Kidney (tissue), 14 donors: Measurements from ENCODE around the gene LYSMD1. TPM values are rescaled to one million over a fixed set of nuclear protein-coding genes. Genes with fewer than 3 reads are reported as not detected.

ENCODE experiments used
- DNase-seq, 5 donors: peaks; one replicate each; pipeline ENCODE4 v3.0.0-alpha.2; 2013 to 2020
- FAIRE-seq: peaks from 2 replicates; lab custom pipeline; 2012; peaks lifted over from hg19 to GRCh38; lab: Jason Lieb, UNC
- H3K27ac ChIP-seq, 2 donors: one replicate each; pipeline ENCODE4 v1.7.0; 2013; ENCODE audit warnings: low read depth in 2 of 2, low read length in 2 of 2, inconsistent platforms in 1 of 2
- H3K27me3 ChIP-seq: one replicate; pipeline ENCODE4 v1.7.1; 2013; ENCODE audit warnings: low read length, inconsistent platforms; ENCODE audit not compliant: control insufficient read depth, insufficient read depth
- H3K36me3 ChIP-seq, 3 donors: one replicate each; pipeline versions ENCODE4 v1.7.0 to v1.7.1; 2013; ENCODE audit warnings: low read length in 3 of 3, control low read depth in 1 of 3, inconsistent platforms in 1 of 3; ENCODE audit not compliant: insufficient read depth in 3 of 3, control insufficient read depth in 2 of 3
- H3K4me1 ChIP-seq, 3 donors: one replicate each; pipeline versions ENCODE4 v1.7.0 to v1.7.1; 2013; ENCODE audit warnings: low read length in 3 of 3, inconsistent platforms in 1 of 3, low read depth in 1 of 3; ENCODE audit not compliant: control insufficient read depth in 2 of 3, insufficient read depth in 2 of 3
- H3K4me3 ChIP-seq, 3 donors: one replicate each; pipeline versions ENCODE4 v1.7.0 to v1.8.1; 2013; ENCODE audit warnings: low read length in 3 of 3, control low read depth in 1 of 3, inconsistent platforms in 1 of 3
- H3K9ac ChIP-seq, 3 donors: one replicate each; pipeline versions ENCODE4 v1.7.0 to v1.7.1; 2013; ENCODE audit warnings: low read length in 3 of 3, control low read depth in 1 of 3, inconsistent platforms in 1 of 3
- H3K9me3 ChIP-seq, 3 donors: one replicate each; pipeline versions ENCODE4 v1.7.0 to v1.7.1; 2013; ENCODE audit warnings: low read length in 3 of 3, control low read depth in 1 of 3, inconsistent platforms in 1 of 3; ENCODE audit not compliant: control insufficient read depth in 2 of 3, insufficient read depth in 1 of 3
- intact Hi-C: fragments of 100-400 bp; cut with DNase I; formaldehyde crosslinking; loops from one replicate; pipeline ENCODE4 v1.11.1; 2022
- polyA plus RNA-seq: library from polyadenylated mRNA; stranded (reverse); fragments of 350-450 nt; fragmentation: Illumina TruSeq; extraction: RNeasy Lipid Tissue Mini Kit (QIAGEN cat#74804); gene quantifications from one replicate; pipeline ENCODE4 v1.2.3, GENCODE V29; 2014; ENCODE audit warnings: low read depth, low replicate concordance; ENCODE audit not compliant: insufficient read depth
- total RNA-seq: library from RNA; stranded (reverse); fragmentation: NEBNext Ultra II Directional; extraction: Animal tissue kit (Norgen Biotek cat#: 25700); gene quantifications from one replicate; pipeline ENCODE4 v1.2.1, GENCODE V29; 2021
- TF ChIP-seq, protein P1 (sequence below): IDR thresholded peaks from 3 replicates; pipeline ENCODE4 v1.5.1; 2012; ENCODE audit warnings: mild to moderate bottlenecking, moderate library complexity, borderline replicate concordance; ENCODE audit not compliant: insufficient read depth; ENCODE audit errors: extremely low read depth
- donor health status: control.
- donor health status: control.
- donor health status: control.
- donor health status: control.
- donor health status: control.
- donor health status: DM: yes; HTN: yes; CAD: no.
- donor health status: Normal renal cell carcinoma (clear cell type).

LYSMD1 gene
- total and polyA plus RNA-seq, 2 donors from 2014 or later = 7.9 to 9.1 TPM

DNA sequence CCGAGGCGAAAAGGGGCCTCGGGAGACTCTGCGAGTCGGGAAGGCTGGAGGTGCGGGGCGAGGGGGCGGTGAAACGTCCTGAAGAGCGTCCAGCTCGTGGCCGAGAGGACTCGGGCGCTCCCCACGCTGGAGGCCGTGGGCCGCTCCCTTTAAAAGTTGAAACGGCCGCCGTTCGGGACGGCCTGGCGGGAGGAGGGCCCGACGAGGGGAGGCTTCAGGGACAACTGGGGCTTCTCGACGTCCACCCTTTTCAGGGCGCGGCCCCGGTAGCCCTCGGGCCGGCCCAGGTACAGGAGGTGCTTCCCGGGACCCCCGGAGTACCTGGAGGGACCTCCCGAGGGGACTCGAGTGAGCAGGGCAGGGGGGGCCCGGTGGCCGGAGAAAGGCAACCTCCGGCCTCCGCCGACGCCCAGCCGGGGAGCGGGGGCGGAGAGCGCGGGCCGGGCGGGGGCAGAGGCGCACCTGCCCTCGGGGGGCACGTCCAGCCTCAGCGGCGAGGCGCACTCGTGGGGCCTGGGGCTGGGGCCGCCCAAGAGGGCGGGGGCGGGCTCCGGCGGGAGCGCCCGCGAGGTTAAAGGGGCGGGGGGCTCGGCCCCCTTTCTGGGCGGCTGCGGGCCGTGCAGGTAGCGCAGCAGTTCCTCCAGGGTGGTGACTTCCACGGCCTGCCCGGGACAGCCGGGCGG, 33.2 kb downstream of the LYSMD1 start:
- H3K27ac ChIP-seq = no peak overlapping the region
- no peaks in the 10 kb centered on the region for H3K9me3 ChIP-seq
- H3K4me1 ChIP-seq = peaks cover 0 to 4% (median 0%) of the 10 kb centered on the region in 3 donors
- intact Hi-C loops = no loop called here
- H3K27me3 ChIP-seq = no peaks in the 10 kb centered on the region
- peak overlapping the region in 1 of 3 donors; percentile 61 for H3K4me3 ChIP-seq
- TF ChIP-seq, protein P1, sequence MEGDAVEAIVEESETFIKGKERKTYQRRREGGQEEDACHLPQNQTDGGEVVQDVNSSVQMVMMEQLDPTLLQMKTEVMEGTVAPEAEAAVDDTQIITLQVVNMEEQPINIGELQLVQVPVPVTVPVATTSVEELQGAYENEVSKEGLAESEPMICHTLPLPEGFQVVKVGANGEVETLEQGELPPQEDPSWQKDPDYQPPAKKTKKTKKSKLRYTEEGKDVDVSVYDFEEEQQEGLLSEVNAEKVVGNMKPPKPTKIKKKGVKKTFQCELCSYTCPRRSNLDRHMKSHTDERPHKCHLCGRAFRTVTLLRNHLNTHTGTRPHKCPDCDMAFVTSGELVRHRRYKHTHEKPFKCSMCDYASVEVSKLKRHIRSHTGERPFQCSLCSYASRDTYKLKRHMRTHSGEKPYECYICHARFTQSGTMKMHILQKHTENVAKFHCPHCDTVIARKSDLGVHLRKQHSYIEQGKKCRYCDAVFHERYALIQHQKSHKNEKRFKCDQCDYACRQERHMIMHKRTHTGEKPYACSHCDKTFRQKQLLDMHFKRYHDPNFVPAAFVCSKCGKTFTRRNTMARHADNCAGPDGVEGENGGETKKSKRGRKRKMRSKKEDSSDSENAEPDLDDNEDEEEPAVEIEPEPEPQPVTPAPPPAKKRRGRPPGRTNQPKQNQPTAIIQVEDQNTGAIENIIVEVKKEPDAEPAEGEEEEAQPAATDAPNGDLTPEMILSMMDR = no peak
- peaks cover 0 to 24% (median 2%) of the 10 kb centered on the region in 3 donors for H3K36me3 ChIP-seq
- FAIRE-seq (no peak), DNase-seq (peak in 1 of 5 donors; percentile 75)
- no peak overlapping the region for H3K9ac ChIP-seq

DNA sequence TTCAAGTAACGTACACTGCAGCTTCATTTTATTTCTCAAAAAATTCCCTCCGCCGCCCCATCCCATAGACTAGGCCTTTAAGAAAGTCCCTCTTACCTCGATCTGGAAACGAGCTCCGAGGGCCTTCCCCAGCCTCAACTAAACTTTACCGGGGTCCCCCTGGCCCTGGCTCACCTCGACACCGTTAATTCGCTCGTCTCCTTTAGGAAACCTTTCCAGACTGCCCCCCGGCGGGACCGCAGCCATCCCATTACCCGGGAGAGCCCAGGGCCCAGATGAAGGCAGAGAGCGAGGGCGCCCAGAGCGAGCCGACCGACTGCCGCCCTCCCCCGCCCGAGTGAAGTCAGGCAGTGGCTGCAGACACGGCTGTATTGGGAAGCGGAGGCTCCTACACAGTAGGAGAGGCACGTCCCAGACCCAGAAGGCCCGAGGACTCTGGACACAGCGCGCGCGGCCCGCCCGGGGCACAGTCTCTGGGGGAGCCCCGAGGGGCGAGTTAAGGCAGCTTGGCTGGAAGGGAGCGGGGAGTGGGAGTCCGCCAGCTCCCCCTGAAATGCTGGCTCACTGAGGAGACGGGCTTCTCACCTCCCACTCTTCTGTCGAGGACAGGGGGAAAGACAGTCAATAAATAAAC, 33.9 kb downstream of the LYSMD1 start:
- H3K9ac ChIP-seq = peak overlapping the region; percentile 30 to 55 (median 41)
- H3K4me3 ChIP-seq = peak overlapping the region; percentile 52 to 61 (median 56)
- no peaks in the 10 kb centered on the region for H3K27me3 ChIP-seq
- intact Hi-C loops = no loop called here
- H3K9me3 ChIP-seq = no peaks in the 10 kb centered on the region
- DNase-seq = peak; percentile 66 to 84 (median 78)
- TF ChIP-seq, protein P1 = no peak
- H3K27ac ChIP-seq = no peak overlapping the region
- FAIRE-seq = no peak
- H3K36me3 ChIP-seq = peaks cover 0 to 22% (median 2%) of the 10 kb centered on the region in 3 donors
- H3K4me1 ChIP-seq = peaks cover 0 to 4% (median 0%) of the 10 kb centered on the region in 3 donors

DNA sequence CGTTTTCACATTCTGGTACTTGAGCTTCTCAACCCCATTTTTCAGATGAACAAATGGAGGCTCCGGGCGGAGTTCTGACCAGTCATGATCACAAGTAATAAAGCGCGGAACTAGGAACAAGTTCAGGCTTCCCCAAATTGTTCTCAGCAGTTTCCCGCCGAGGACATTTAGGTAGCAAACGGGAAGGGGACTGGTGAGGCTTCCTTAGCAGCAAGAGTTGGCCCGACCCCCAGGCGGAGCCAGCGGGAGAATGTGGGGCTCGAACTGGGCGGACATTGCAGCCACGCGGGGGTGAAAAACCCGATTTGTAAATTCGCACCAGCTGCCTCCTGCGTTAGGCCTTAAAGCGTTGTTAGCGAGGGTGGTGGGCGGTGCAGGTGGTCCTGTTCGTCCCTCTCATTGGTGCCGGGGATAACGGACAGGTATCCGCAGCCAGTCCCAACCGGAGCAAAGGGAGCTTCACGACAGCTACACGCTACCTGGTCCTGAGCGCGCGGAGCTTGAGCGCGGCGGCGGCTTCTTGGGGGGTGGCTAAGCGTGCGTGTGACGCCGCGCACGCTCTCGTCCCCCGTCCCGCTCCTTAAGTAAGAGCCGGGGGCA, 34.6 kb downstream of the LYSMD1 start:
- no peak overlapping the region for H3K27ac ChIP-seq
- H3K9me3 ChIP-seq = no peaks in the 10 kb centered on the region
- TF ChIP-seq, protein P1 = no peak
- peak overlapping the region; percentile 52 to 61 (median 56) for H3K4me3 ChIP-seq
- DNase-seq (peak; percentile 95 to 97 (median 95)), FAIRE-seq (no peak)
- H3K9ac ChIP-seq = peak overlapping the region; percentile 30 to 55 (median 41)
- H3K27me3 ChIP-seq = no peaks in the 10 kb centered on the region
- peaks cover 0 to 4% (median 0%) of the 10 kb centered on the region in 3 donors for H3K4me1 ChIP-seq
- H3K36me3 ChIP-seq = peaks cover 0 to 15% (median 0%) of the 10 kb centered on the region in 3 donors
- intact Hi-C loops = no loop called here
